Measurements from ENCODE around the gene PIGR. TPM values are rescaled to one million over a fixed set of nuclear protein-coding genes. Genes with fewer than 3 reads are reported as not detected.

The PIGR gene
- polyA plus RNA-seq, 2 of the 4 experiments (the other 2 are of a cell fraction) = 0.01 TPM; not detected in 1

- TF ChIP-seq CTCF (IDR thresholded peaks at IDR 0.05) = no peak
- no peak for TF ChIP-seq HOXB5 (CRISPR knock-in tag; IDR thresholded peaks at IDR 0.05)
- no peak for TF ChIP-seq JUN (IDR thresholded peaks at IDR 0.05)
- TF ChIP-seq POLR2AphosphoS2 (conservative IDR thresholded peaks at IDR 0.05; ENCODE audit: low read length) = no peak
- TF ChIP-seq HEYL (CRISPR knock-in tag; IDR thresholded peaks at IDR 0.05) = no peak
- TF ChIP-seq KDM5A (IDR thresholded peaks at IDR 0.05) = no peak
- no peak for TF ChIP-seq CEBPB (IDR thresholded peaks at IDR 0.05)
Measured at GRCh38 chr1:206892351-206892984, 53.8 kb downstream of the PIGR start (continued).

- TF ChIP-seq SREBF2 (IDR thresholded peaks at IDR 0.05) (no peak), TFCP2L1 (CRISPR knock-in tag; IDR thresholded peaks at IDR 0.05) (0 out of 2 replicates have a peak, but pooled peaks have one; percentile 44), FOSB (CRISPR knock-in tag; IDR thresholded peaks at IDR 0.05) (no peak)
- Histone ChIP-seq H3K27ac (peak overlapping the region; percentile 51 to 76; a peak in 5 of 6 replicates), H3K9me3 (no peaks in the 10 kb centered on the region), H3K4me2 (peak overlapping the region; percentile 82), H3K4me3 (no peak overlapping the region; the same call in 2 of the 3 replicates), H3K4me1 (peaks cover 64% of the 10 kb centered on the region)
- 31% methylated on average over 1 of the region's 1 CpG for WGBS (ENCODE audit: missing lambda C conversion rate)
- ChIA-PET CTCF (interaction anchor here (1.1 to 1.8 kb wide), 3 partner anchors 11 to 20 kb away, joined by 3 to 4 read pairs (median 3); no protein-coding TSS in a partner anchor), POLR2A (interaction anchor here (0.9 kb wide), 1 partner anchor 18 kb away, joined by 6 read pairs; no protein-coding TSS in a partner anchor)
- DNase-seq (ENCODE audit: low read depth in 1 of 2, low spot score in 1 of 2) (no peak), FAIRE-seq (no peak), ATAC-seq (no peak)
Measured at GRCh38 chr1:206891412-206891811, 54.9 kb downstream of the PIGR start.

- Histone ChIP-seq H3K4me1 (peaks cover 56% of the 10 kb centered on the region), H3K27ac (peak overlapping the region; percentile 51 to 76), H3K4me3 (peak overlapping the region; percentile 22; the same call in 1 of the 3 replicates), H3K4me2 (peak overlapping the region; percentile 82), H3K9me3 (no peaks in the 10 kb centered on the region)
- FAIRE-seq (no peak), ATAC-seq (peak; percentile 77 to 79), DNase-seq (ENCODE audit: low read depth in 1 of 2, low spot score in 1 of 2) (peak in 1 of 2 experiments; percentile 61)
- CTCF ChIA-PET = interaction anchor here (0.8 to 1.3 kb wide), 5 partner anchors 8 to 401 kb away, joined by 3 to 4 read pairs (median 3); no protein-coding TSS in a partner anchor
- TF ChIP-seq HDAC2 (IDR thresholded peaks at IDR 0.05) (no peak), EHMT2 (IDR thresholded peaks at IDR 0.05; ENCODE audit: low read depth) (no peak), BHLHE40 (IDR thresholded peaks at IDR 0.05; ENCODE audit: low read depth, low read length) (peak; percentile 80), EP300 (IDR thresholded peaks at IDR 0.05) (peak in 1 of 2 experiments; percentile 43; a peak in 3 of 5 replicates), JUN (IDR thresholded peaks at IDR 0.05) (0 out of 5 replicates have a peak, but pooled peaks of 1 of the 2 experiments have one; percentile 25), JUNB (IDR thresholded peaks at IDR 0.05) (0 out of 2 replicates have a peak, but pooled peaks have one; percentile 39), MAFK (IDR thresholded peaks at IDR 0.05; ENCODE audit: partially characterized antibody) (peak; percentile 58)
- 19% methylated on average over 15 of the region's 15 CpGs for WGBS (ENCODE audit: missing lambda C conversion rate)
- POLR2A ChIA-PET = interaction anchor here (0.9 kb wide), 1 partner anchor 19 kb away, joined by 6 read pairs; no protein-coding TSS in a partner anchor
Measured at GRCh38 chr1:206890125-206891060, 55.9 kb downstream of the PIGR start.

GRCh38 chr1:206887701-206888100, 58.6 kb downstream of the PIGR start:
- no peak for FAIRE-seq
- H3K4me3 ChIP-seq = no peak overlapping the region
- 49% methylated on average over 4 of the region's 4 CpGs for WGBS (ENCODE audit: missing lambda C conversion rate)
- ChIA-PET POLR2A (no interaction called here), CTCF (interaction anchor here (0.6 to 1.7 kb wide), 3 partner anchors 21 to 26 kb away, joined by 4 to 5 read pairs (median 4); no protein-coding TSS in a partner anchor)
- no peak overlapping the region for H3K27ac ChIP-seq
- no peak for DNase-seq (ENCODE audit: low read depth in 1 of 2, low spot score in 1 of 2)
- ATAC-seq = no peak
- no peak overlapping the region for H3K4me2 ChIP-seq
- no peaks in the 10 kb centered on the region for H3K9me3 ChIP-seq
- H3K4me1 ChIP-seq = peaks cover 41% of the 10 kb centered on the region
- no peak for TF ChIP-seq RNF2 (IDR thresholded peaks at IDR 0.05; ENCODE audit: borderline replicate concordance, low read depth)
- TF ChIP-seq RAD21 (conservative IDR thresholded peaks at IDR 0.05 in 1 of 2, IDR thresholded peaks at IDR 0.05 in 1 of 2) = no peak
- no peak for TF ChIP-seq ESRRA (IDR thresholded peaks at IDR 0.05; ENCODE audit: borderline replicate concordance, low read length)
- TF ChIP-seq RFX5 (IDR thresholded peaks at IDR 0.05) = no peak
- no peak for TF ChIP-seq ZC3H11A (IDR thresholded peaks at IDR 0.05)
- TF ChIP-seq HOXB13 (CRISPR knock-in tag; IDR thresholded peaks at IDR 0.05; ENCODE audit: low read depth) = no peak
- TF ChIP-seq ATOH8 (CRISPR knock-in tag; IDR thresholded peaks at IDR 0.05; ENCODE audit: low read depth) = no peak
- TF ChIP-seq EHF (CRISPR knock-in tag; IDR thresholded peaks at IDR 0.05) = no peak
- no peak for TF ChIP-seq GATA3 (IDR thresholded peaks at IDR 0.05; ENCODE audit: borderline replicate concordance)
